Fibroblast of lung (primary cell): Measurements from ENCODE around the gene SYTL3. TPM values are rescaled to one million over a fixed set of nuclear protein-coding genes. Genes with fewer than 3 reads are reported as not detected.

Source experiments
- DNase-seq, 2 donors: peaks; one replicate each; pipeline versions ENCODE4 v3.0.0 to v3.0.0-alpha.2; 2010; ENCODE audit warnings: low read depth in 2 of 2
- H2AFZ ChIP-seq: 2 replicates; pipeline ENCODE4 v1.5.1; 2012; ENCODE audit warnings: low read length, control low read depth, inconsistent platforms
- H3K27ac ChIP-seq: 2 replicates; pipeline ENCODE4 v1.5.1; 2011; ENCODE audit warnings: low read length, control low read depth; ENCODE audit not compliant: insufficient read depth
- H3K27me3 ChIP-seq: 2 replicates; pipeline ENCODE4 v1.5.1; 2011; ENCODE audit warnings: mild to moderate bottlenecking, low read length; ENCODE audit not compliant: control insufficient read depth, insufficient read depth
- H3K36me3 ChIP-seq: 2 replicates; pipeline ENCODE4 v1.5.1; 2011; ENCODE audit warnings: low read length; ENCODE audit not compliant: control insufficient read depth, insufficient read depth
- H3K4me1 ChIP-seq: 2 replicates; pipeline ENCODE4 v1.5.1; 2011; ENCODE audit warnings: low read length; ENCODE audit not compliant: control insufficient read depth, insufficient read depth; ENCODE audit errors: extremely low read depth
- H3K4me2 ChIP-seq: 2 replicates; pipeline ENCODE4 v1.5.1; 2011; ENCODE audit warnings: low read length, control low read depth; ENCODE audit not compliant: insufficient read depth; ENCODE audit errors: extremely low read depth
- H3K4me3 ChIP-seq, 4 experiments: fragments of 200-600 bp in 1 of 4; sonication (generic) in 1 of 4; replicated peaks in 1 of 4; 2 replicates each; pipeline ENCODE4 v1.5.1; 2011 to 2016; ENCODE audit warnings: low read length in 4 of 4, low read depth in 3 of 4, mild to moderate bottlenecking in 3 of 4, control low read depth in 2 of 4, inconsistent platforms in 1 of 4, mixed read lengths in 1 of 4; ENCODE audit not compliant: insufficient read depth in 1 of 4; ENCODE audit errors: control extremely low read depth in 1 of 4
- H3K79me2 ChIP-seq: 2 replicates; pipeline ENCODE4 v1.5.1; 2012; ENCODE audit warnings: mild to moderate bottlenecking, low read length, inconsistent platforms; ENCODE audit not compliant: control insufficient read depth, insufficient read depth
- H3K9ac ChIP-seq: 2 replicates; pipeline ENCODE4 v1.5.1; 2011; ENCODE audit warnings: mild to moderate bottlenecking, low read length, control low read depth; ENCODE audit not compliant: insufficient read depth
- H3K9me3 ChIP-seq: 2 replicates; pipeline ENCODE4 v1.5.1; 2012; ENCODE audit warnings: low read depth, low read length; ENCODE audit not compliant: control insufficient read depth, insufficient read depth
- H4K20me1 ChIP-seq: 2 replicates; pipeline ENCODE4 v1.5.1; 2011; ENCODE audit warnings: low read length; ENCODE audit not compliant: control insufficient read depth, insufficient read depth; ENCODE audit errors: extremely low read depth
- EZH2 ChIP-seq: IDR thresholded peaks from 2 replicates; pipeline ENCODE4 v1.5.1; 2012; ENCODE audit warnings: low read length, control low read depth, mild to moderate bottlenecking; ENCODE audit errors: missing control alignments
- polyA plus RNA-seq, 2 donors: library from polyadenylated mRNA; depleted of rRNA in 1 of 2; stranded (reverse) in 1 of 2; unstranded in 1 of 2; fragments of >200 nt; gene quantifications; 2 replicates each; pipeline ENCODE4 v1.2.1, GENCODE V29; 2011 to 2012; ENCODE audit warnings: missing spikeins in 1 of 2
- total RNA-seq: library from RNA; depleted of rRNA; stranded (reverse); fragments of >200 nt; gene quantifications from 2 replicates; pipeline ENCODE4 v1.2.1, GENCODE V29; 2014
- TF ChIP-seq, protein P1 (sequence below), 2 donors: IDR thresholded peaks in 1 of 2; conservative IDR thresholded peaks in 1 of 2; 1 replicate in 1 of 2; 2 replicates in 1 of 2; pipeline ENCODE4 v1.5.1; 2011 to 2012; ENCODE audit warnings: low read length in 2 of 2, control low read depth in 1 of 2, inconsistent platforms in 1 of 2, low read depth in 1 of 2, mild to moderate bottlenecking in 1 of 2

Gene SYTL3
- total and polyA plus RNA-seq, 2 donors (not counting 1 experiment from before 2014, with no cell fraction given) = 0.76 to 4.6 TPM

DNA sequence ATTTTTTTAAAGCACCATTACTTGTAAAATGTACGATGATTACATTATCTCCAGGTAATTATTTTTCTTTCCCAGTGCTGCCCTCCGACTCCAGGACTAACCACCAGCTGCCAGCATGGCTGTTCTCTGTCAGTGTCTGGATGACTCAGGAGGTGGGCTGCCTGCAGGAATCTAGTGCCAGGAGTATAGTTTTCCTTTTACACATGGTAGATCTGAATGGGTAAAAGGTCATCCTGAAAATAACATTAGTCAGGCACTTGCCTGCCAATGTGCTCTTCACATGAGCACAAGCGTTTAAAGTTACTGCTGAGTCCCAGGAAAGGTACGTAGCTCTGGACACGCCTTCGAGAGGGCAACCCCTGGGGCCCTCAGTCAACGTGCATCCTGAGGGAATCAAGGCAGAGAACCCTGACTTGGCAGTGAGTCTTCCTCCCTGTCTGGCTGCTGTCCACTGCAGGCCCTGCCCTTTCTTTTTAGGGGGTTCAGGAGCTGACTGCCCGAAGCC, 7.7 kb upstream of the SYTL3 start:
- H3K27ac ChIP-seq = peak overlapping the region; percentile 98
- no peaks in the 10 kb centered on the region for H3K9me3 ChIP-seq
- DNase-seq = peak; percentile 92 to 95
- H3K4me3 ChIP-seq = peak overlapping the region in 2 of 4 experiments; percentile 8 to 98
- no peaks in the 10 kb centered on the region for H3K36me3 ChIP-seq
- peaks cover 12% of the 10 kb centered on the region for H3K4me1 ChIP-seq
- H3K79me2 ChIP-seq = peaks cover 61% of the 10 kb centered on the region
- no peak overlapping the region for H2AFZ ChIP-seq
- H3K9ac ChIP-seq = no peak overlapping the region
- TF ChIP-seq, protein P1, sequence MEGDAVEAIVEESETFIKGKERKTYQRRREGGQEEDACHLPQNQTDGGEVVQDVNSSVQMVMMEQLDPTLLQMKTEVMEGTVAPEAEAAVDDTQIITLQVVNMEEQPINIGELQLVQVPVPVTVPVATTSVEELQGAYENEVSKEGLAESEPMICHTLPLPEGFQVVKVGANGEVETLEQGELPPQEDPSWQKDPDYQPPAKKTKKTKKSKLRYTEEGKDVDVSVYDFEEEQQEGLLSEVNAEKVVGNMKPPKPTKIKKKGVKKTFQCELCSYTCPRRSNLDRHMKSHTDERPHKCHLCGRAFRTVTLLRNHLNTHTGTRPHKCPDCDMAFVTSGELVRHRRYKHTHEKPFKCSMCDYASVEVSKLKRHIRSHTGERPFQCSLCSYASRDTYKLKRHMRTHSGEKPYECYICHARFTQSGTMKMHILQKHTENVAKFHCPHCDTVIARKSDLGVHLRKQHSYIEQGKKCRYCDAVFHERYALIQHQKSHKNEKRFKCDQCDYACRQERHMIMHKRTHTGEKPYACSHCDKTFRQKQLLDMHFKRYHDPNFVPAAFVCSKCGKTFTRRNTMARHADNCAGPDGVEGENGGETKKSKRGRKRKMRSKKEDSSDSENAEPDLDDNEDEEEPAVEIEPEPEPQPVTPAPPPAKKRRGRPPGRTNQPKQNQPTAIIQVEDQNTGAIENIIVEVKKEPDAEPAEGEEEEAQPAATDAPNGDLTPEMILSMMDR (conservative IDR thresholded peaks at IDR 0.05 in 1 of 2, IDR thresholded peaks at IDR 0.05 in 1 of 2; ENCODE audit: low read depth in 1 of 2, low read length in 2 of 2) = no peak
- TF ChIP-seq EZH2 = no peak
- H3K4me2 ChIP-seq = peak overlapping the region; percentile 39
- no peaks in the 10 kb centered on the region for H4K20me1 ChIP-seq
- H3K27me3 ChIP-seq = no peaks in the 10 kb centered on the region

DNA sequence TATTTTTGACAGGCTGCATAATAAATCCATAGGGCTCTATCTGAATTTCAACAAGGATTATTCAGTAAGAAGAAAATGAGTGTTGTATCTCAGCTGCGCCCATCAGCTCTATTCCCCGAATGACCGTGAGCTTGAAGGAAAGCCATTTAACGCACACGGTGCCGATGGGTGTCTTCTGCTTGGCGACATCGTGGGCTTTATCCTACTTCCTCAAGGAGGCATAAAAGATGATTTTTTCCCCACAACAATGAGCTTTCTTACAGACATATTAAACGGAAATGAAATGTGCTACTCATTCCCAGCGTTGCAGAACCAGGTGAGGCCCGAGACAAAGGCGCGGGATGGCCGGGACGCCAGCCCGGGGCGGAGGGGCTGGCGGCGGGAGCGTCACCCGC, 6.0 kb upstream of the SYTL3 start:
- Histone ChIP-seq H3K4me1 (peaks cover 18% of the 10 kb centered on the region), H3K9ac (peak overlapping the region; percentile 99), H4K20me1 (no peaks in the 10 kb centered on the region), H3K27me3 (no peaks in the 10 kb centered on the region), H3K4me3 (peak overlapping the region; percentile 75 to 98 (median 92)), H3K4me2 (peak overlapping the region; percentile 65), H3K9me3 (no peaks in the 10 kb centered on the region), H3K27ac (peak overlapping the region; percentile 98), H2AFZ (no peak overlapping the region), H3K36me3 (no peaks in the 10 kb centered on the region), H3K79me2 (peaks cover 52% of the 10 kb centered on the region)
- TF ChIP-seq, protein P1 (conservative IDR thresholded peaks at IDR 0.05 in 1 of 2, IDR thresholded peaks at IDR 0.05 in 1 of 2; ENCODE audit: low read depth in 1 of 2, low read length in 2 of 2) = no peak
- TF ChIP-seq EZH2 = no peak
- DNase-seq = peak in 1 of 2 donors; percentile 14

DNA sequence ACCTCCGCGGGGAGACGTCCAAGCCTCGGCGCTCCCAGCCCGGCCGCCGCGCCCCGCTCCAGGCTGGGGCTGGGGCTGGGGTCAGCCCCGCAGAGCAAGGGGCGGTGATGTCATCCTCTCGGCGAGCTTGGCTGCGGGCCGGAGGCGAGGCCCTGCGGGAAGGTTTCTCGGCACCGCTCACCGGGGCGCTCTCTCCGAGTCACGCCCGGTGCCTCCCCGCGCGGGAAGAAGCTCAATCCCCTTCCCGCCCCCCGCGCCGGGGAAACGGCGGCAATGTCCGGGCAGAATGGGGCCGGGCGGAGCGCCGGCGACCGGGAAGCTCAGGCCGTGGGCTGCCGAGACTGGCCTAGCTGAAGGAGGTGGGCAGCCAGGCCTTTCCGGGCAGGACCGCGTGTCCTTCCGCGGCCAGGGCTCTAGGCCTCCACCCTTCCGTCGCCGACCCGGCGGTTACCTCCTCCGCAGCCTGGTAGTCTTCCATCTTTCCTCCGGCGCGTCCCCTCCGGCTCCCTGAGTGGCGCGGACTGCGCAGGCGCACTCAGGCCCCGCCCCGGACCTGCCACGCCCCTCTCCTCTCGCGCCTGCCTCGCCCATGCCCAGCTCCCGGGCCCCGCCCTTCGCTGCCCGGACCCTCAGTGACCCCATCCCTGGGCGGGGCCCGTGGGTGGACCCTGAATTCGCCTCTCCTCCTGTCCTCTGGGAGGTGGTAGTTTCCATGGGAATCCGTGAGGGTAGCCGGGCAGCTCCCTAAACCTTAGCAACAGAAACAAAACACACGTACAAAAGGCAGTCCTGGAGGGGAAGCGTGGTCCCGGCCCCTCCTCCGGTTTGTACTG, 5.4 kb upstream of the SYTL3 start, which contains the start of gene DYNLT1:
DYNLT1 (minus strand) TSS at position 513 of the 833 bp plus-strand sequence; CDS start at position 478, 35 bp downstream.
- DNase-seq = peak; percentile 84 to 89
- H3K36me3 ChIP-seq = no peaks in the 10 kb centered on the region
- H3K9ac ChIP-seq = peak within 1 kb of the TSS; percentile 99
- H3K4me2 ChIP-seq = peak within 1 kb of the TSS; percentile 65
- no peaks in the 10 kb centered on the region for H3K9me3 ChIP-seq
- H3K27ac ChIP-seq = peak within 1 kb of the TSS; percentile 98
- H4K20me1 ChIP-seq = no peaks in the 10 kb centered on the region
- TF ChIP-seq, protein P1 (conservative IDR thresholded peaks at IDR 0.05 in 1 of 2, IDR thresholded peaks at IDR 0.05 in 1 of 2; ENCODE audit: low read depth in 1 of 2, low read length in 2 of 2) = no peak
- no peak for TF ChIP-seq EZH2
- H3K27me3 ChIP-seq = no peaks in the 10 kb centered on the region
- H2AFZ ChIP-seq = peak within 1 kb of the TSS; percentile 69
- peaks cover 47% of the 10 kb centered on the region for H3K79me2 ChIP-seq
- H3K4me1 ChIP-seq = peaks cover 24% of the 10 kb centered on the region
- peak within 1 kb of the TSS; percentile 75 to 98 (median 92) for H3K4me3 ChIP-seq
